ENCODE data around the gene ERICH6B. TPM values are rescaled to one million over a fixed set of nuclear protein-coding genes. Genes with fewer than 3 reads are reported as not detected.

The ERICH6B gene
- total RNA-seq, 1 donor from 2014 or later, result not detected

- Mint-ChIP-seq H3K27me3 (no peaks in the 10 kb centered on the region), H3K4me3 (no peak overlapping the region), H3K36me3 (peaks cover 56% of the 10 kb centered on the region), H3K4me1 (ENCODE audit: unreplicated experiment) (peaks cover 6% of the 10 kb centered on the region), H3K27ac (peak overlapping the region; percentile 36), H3K9me3 (no peaks in the 10 kb centered on the region)
- no peak for TF ChIP-seq CTCF (conservative IDR thresholded peaks at IDR 0.05)
- DNase-seq (ENCODE audit: extremely low spot score, unreplicated experiment), result no peak
Observed at GRCh38 chr13:45500492-45501174, 114.9 kb downstream of the ERICH6B start.

GRCh38 chr13:45496942-45497341, 118.6 kb downstream of the ERICH6B start:
- Mint-ChIP-seq H3K36me3 (peaks cover 39% of the 10 kb centered on the region), H3K4me1 (ENCODE audit: unreplicated experiment) (peaks cover 6% of the 10 kb centered on the region), H3K27ac (no peak overlapping the region), H3K9me3 (no peaks in the 10 kb centered on the region), H3K27me3 (no peaks in the 10 kb centered on the region), H3K4me3 (no peak overlapping the region)
- no peak for TF ChIP-seq CTCF (conservative IDR thresholded peaks at IDR 0.05)
- no peak for DNase-seq (ENCODE audit: extremely low spot score, unreplicated experiment)

DNA sequence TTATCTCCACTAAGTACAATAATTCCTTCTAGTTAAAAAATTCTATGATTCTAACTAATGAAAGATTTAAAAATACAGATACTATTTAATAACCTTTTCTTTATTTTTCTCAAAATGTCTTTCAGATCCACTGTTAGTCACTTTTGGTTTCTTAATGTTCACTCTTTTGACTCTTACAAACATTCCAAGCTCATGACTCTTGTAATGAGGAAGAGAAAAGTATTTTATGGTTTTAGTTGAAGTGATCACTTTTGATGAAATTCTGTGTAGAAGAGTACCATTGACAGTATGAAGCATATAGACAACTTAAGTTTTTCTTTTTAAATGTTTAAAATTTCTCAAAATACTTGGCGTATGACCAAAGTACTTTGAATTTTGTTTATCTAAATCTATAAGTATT, 123.0 kb downstream of the ERICH6B start:
- no peaks in the 10 kb centered on the region for H3K9me3 Mint-ChIP-seq
- H3K27me3 Mint-ChIP-seq, result no peaks in the 10 kb centered on the region
- peaks cover 16% of the 10 kb centered on the region for H3K36me3 Mint-ChIP-seq
- no peak overlapping the region for H3K27ac Mint-ChIP-seq
- no peaks in the 10 kb centered on the region for H3K4me1 Mint-ChIP-seq (ENCODE audit: unreplicated experiment)
- DNase-seq (ENCODE audit: extremely low spot score, unreplicated experiment), result no peak
- no peak for TF ChIP-seq CTCF (conservative IDR thresholded peaks at IDR 0.05)
- no peak overlapping the region for H3K4me3 Mint-ChIP-seq

Other genes with a start within 250 kb of the ERICH6B start
- gene SLC25A30, start 197.4 kb downstream of the ERICH6B start, total RNA-seq (ENCODE audit: low replicate concordance), result 5.5 and 7.6 TPM in 2 replicates
- 30.4 and 37.2 TPM in 2 replicates for gene COG3, start 150.8 kb downstream of the ERICH6B start, total RNA-seq (ENCODE audit: low replicate concordance)
- gene CBY2, start 86.6 kb upstream of the ERICH6B start, total RNA-seq (ENCODE audit: low replicate concordance), result not detected in 2 replicates
- gene SIAH3, start 236.0 kb upstream of the ERICH6B start, total RNA-seq (ENCODE audit: low replicate concordance), result 0.05 and 0.53 TPM in 2 replicates